Measurements from ENCODE around the gene RPS15A.

DNA sequence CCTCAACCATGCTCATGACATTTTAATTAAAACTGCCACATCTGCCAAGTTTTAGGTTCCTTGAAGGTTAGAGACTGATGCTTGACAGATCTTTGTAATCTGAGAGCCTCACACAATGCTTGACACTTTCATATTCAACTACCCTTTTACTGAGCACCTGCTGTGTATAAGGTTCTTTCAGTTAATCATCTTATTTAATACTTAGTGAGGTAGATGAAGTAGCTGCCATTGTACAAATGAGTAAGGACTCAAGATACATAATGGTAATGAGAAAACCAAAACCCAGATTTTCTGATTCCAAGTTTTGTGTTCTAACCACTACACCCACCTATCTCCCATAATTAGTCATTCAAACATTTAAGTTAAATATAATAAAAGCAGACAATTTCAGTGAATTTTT lies 46.6 kb upstream of the RPS15A start:
- no peak for TF ChIP-seq POLR2A (IDR thresholded peaks at IDR 0.05; ENCODE audit: low read depth, low read length)
- no peak for TF ChIP-seq TAF1 (IDR thresholded peaks at IDR 0.05; ENCODE audit: low read depth, low read length)
- no peak for TF ChIP-seq POLR2AphosphoS5 (IDR thresholded peaks at IDR 0.05; ENCODE audit: low read depth, low read length)

All from GM12891 (cell line).